Measurements from ENCODE around the gene TXNIP.

DNA sequence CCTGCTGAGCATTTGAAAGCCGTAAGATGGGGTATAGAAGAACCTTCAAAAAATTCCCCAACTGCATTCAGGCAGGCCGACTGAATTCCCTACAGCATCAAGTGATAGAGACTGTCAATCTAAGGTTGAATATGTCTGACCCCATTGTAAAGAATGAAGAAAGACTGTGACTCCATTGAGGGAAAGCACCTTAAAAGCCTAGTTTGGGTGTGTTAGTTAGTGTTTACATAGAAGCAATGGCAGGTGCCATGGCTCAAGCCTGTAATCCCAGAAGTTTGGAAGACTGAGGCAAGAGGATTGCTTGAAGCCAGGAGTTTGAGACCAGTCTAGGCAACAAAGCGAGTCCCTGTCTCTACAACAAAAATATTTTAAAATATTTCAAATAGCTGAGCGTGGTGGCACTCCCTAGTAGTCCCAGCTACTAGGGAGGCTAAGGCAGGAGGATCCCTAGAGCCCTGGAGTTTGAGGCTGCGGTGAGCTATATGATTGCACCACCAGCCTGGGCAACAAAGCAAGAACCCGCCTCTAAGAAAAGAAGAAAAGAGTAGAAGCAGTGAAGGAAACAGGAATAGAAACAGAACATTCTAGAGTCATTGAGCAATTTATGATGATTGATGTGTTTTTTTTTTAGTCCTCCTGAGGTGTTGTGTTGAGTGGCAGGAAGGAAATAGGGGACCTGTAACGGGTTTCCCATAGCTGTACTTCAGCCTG lies 16.5 kb downstream of the TXNIP start:
- TF ChIP-seq EZH2 (IDR thresholded peaks at IDR 0.05; ENCODE audit: borderline replicate concordance): no peak
- TF ChIP-seq, protein P1, sequence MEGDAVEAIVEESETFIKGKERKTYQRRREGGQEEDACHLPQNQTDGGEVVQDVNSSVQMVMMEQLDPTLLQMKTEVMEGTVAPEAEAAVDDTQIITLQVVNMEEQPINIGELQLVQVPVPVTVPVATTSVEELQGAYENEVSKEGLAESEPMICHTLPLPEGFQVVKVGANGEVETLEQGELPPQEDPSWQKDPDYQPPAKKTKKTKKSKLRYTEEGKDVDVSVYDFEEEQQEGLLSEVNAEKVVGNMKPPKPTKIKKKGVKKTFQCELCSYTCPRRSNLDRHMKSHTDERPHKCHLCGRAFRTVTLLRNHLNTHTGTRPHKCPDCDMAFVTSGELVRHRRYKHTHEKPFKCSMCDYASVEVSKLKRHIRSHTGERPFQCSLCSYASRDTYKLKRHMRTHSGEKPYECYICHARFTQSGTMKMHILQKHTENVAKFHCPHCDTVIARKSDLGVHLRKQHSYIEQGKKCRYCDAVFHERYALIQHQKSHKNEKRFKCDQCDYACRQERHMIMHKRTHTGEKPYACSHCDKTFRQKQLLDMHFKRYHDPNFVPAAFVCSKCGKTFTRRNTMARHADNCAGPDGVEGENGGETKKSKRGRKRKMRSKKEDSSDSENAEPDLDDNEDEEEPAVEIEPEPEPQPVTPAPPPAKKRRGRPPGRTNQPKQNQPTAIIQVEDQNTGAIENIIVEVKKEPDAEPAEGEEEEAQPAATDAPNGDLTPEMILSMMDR (IDR thresholded peaks at IDR 0.05; ENCODE audit: poor library complexity): no peak

All from hepatocyte (in vitro differentiated cells).